ENCODE measurements around the gene CRY1.

GRCh38 chr12:107131832-107132616, 38.7 kb upstream of the CRY1 start:
- TF ChIP-seq, protein P1, sequence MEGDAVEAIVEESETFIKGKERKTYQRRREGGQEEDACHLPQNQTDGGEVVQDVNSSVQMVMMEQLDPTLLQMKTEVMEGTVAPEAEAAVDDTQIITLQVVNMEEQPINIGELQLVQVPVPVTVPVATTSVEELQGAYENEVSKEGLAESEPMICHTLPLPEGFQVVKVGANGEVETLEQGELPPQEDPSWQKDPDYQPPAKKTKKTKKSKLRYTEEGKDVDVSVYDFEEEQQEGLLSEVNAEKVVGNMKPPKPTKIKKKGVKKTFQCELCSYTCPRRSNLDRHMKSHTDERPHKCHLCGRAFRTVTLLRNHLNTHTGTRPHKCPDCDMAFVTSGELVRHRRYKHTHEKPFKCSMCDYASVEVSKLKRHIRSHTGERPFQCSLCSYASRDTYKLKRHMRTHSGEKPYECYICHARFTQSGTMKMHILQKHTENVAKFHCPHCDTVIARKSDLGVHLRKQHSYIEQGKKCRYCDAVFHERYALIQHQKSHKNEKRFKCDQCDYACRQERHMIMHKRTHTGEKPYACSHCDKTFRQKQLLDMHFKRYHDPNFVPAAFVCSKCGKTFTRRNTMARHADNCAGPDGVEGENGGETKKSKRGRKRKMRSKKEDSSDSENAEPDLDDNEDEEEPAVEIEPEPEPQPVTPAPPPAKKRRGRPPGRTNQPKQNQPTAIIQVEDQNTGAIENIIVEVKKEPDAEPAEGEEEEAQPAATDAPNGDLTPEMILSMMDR (IDR thresholded peaks at IDR 0.05 in 8 of 11, conservative IDR thresholded peaks at IDR 0.05 in 3 of 11), result peak; percentile 47 to 75 (median 67)
- no peak for TF ChIP-seq POLR2AphosphoS5 (IDR thresholded peaks at IDR 0.05)

Data from spleen (tissue), 7 donors.